Sigmoid colon (tissue), 7 donors: ENCODE results near the gene USP13. TPM values are rescaled to one million over a fixed set of nuclear protein-coding genes. Genes with fewer than 3 reads are reported as not detected.

Experiments
- DNase-seq: peaks from one replicate; pipeline ENCODE4 v3.0.0-alpha.2; 2019
- H3K27ac ChIP-seq, 4 donors: fragments of 200-600 bp; sonication (generic); one replicate each; pipeline ENCODE4 v1.5.1; 2016 to 2019; ENCODE audit warnings: mild to moderate bottlenecking in 1 of 4
- H3K27me3 ChIP-seq, 3 donors: fragments of 200-600 bp; sonication (generic); one replicate each; pipeline ENCODE4 v1.5.1; 2019; ENCODE audit warnings: mild to moderate bottlenecking in 1 of 3
- H3K36me3 ChIP-seq, 4 donors: fragments of 200-600 bp; sonication (generic); one replicate each; pipeline ENCODE4 v1.5.1; 2016 to 2019
- H3K4me1 ChIP-seq, 4 donors: fragments of 200-600 bp; sonication (generic); one replicate each; pipeline ENCODE4 v1.5.1; 2017 to 2019
- H3K4me3 ChIP-seq, 4 donors: fragments of 200-600 bp; sonication (generic); one replicate each; pipeline ENCODE4 v1.5.1; 2017 to 2019; ENCODE audit warnings: mild to moderate bottlenecking in 2 of 4, moderate library complexity in 1 of 4
- H3K9me3 ChIP-seq, 4 donors: fragments of 200-600 bp in 3 of 4; sonication (generic) in 3 of 4; one replicate each; pipeline versions ENCODE4 v1.5.1 to v1.6.1; 2013 to 2019
- EP300 ChIP-seq, 4 donors: sonication (generic); formaldehyde crosslinking; IDR thresholded peaks; one replicate each; pipeline ENCODE4 v1.6.1; 2017; ENCODE audit warnings: antibody characterized with exemption in 4 of 4
- POLR2A ChIP-seq, 2 donors: fragments of 450-650 bp; IDR thresholded peaks; one replicate each; pipeline ENCODE4 v1.6.1; 2016; ENCODE audit warnings: antibody characterized with exemption in 2 of 2, mild to moderate bottlenecking in 2 of 2, moderate library complexity in 2 of 2
- POLR2AphosphoS5 ChIP-seq, 4 donors: sonication (generic); formaldehyde crosslinking; IDR thresholded peaks; one replicate each; pipeline ENCODE4 v1.6.1; 2017; ENCODE audit warnings: antibody characterized with exemption in 4 of 4
- WGBS, 2 donors: extraction: QIAGEN DNeasy Blood & Tissue Kit; methylation state at CpG; one replicate each; pipeline ENCODE4 v1.1.7; 2013; 5-methylcytosine and 5-hydroxymethylcytosine counted together
- intact Hi-C: fragments of 100-400 bp; cut with DNase I; formaldehyde crosslinking; loops from one replicate; pipeline ENCODE4 v1.15.1; 2023
- polyA plus RNA-seq, 3 donors: library from polyadenylated mRNA; stranded (reverse); fragments of 200-250 nt; gene quantifications; one replicate each; pipeline ENCODE4 v1.2.3, GENCODE V29; 2013
- total RNA-seq, 4 donors: library from RNA; depleted of rRNA; stranded (reverse); fragments of >200 nt; gene quantifications; one replicate each; pipeline ENCODE4 v1.1.0, GENCODE V29; 2016
- TF ChIP-seq, protein P1 (sequence below), 4 experiments: fragments of 450-650 bp in 3 of 4; fragments of 200-600 bp in 1 of 4; IDR thresholded peaks; one replicate each; pipeline ENCODE4 v1.5.1; 2016 to 2019; ENCODE audit warnings: antibody characterized with exemption in 4 of 4, mild to moderate bottlenecking in 3 of 4, moderate library complexity in 2 of 4
- donor health status: healthy with polysubstance abuse.
- donor health status: Bipolar disorder and iron deficiency.
- donor health status: healthy.

Gene USP13
- total and polyA plus RNA-seq, 7 donors = 0.69 to 11.1 (median 7.2) TPM

DNA sequence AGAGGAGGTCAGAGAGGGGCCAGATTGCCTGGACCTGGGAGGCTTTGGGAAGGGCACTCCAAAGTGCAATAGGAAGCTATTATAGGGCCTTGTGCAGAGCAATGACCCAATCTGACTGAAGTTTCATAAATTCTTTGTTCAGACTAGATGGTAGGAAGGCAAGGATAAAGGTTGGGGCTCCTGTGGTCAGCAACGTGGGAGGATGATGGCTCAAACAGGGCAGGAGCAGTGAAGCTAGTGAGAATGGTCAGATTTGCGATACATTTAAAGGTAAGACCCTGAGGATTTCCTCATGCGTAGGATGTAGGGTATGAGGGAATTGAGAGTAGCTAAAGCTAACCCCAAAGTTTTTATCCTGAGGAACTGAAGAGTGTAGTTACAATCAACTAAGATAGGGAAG lies 139.0 kb downstream of the USP13 start:
- DNase-seq = no peak
- Histone ChIP-seq H3K9me3 (no peaks in the 10 kb centered on the region), H3K4me3 (no peak overlapping the region), H3K27me3 (no peaks in the 10 kb centered on the region), H3K4me1 (no peaks in the 10 kb centered on the region), H3K36me3 (peaks cover 0 to 8% (median 0%) of the 10 kb centered on the region in 4 donors), H3K27ac (no peak overlapping the region)
- intact Hi-C loops = no loop called here
- no peak for TF ChIP-seq POLR2AphosphoS5 (IDR thresholded peaks at IDR 0.05)
- TF ChIP-seq EP300 (IDR thresholded peaks at IDR 0.05) = no peak
- TF ChIP-seq, protein P1, sequence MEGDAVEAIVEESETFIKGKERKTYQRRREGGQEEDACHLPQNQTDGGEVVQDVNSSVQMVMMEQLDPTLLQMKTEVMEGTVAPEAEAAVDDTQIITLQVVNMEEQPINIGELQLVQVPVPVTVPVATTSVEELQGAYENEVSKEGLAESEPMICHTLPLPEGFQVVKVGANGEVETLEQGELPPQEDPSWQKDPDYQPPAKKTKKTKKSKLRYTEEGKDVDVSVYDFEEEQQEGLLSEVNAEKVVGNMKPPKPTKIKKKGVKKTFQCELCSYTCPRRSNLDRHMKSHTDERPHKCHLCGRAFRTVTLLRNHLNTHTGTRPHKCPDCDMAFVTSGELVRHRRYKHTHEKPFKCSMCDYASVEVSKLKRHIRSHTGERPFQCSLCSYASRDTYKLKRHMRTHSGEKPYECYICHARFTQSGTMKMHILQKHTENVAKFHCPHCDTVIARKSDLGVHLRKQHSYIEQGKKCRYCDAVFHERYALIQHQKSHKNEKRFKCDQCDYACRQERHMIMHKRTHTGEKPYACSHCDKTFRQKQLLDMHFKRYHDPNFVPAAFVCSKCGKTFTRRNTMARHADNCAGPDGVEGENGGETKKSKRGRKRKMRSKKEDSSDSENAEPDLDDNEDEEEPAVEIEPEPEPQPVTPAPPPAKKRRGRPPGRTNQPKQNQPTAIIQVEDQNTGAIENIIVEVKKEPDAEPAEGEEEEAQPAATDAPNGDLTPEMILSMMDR (IDR thresholded peaks at IDR 0.05) = no peak
- TF ChIP-seq POLR2A (IDR thresholded peaks at IDR 0.05) = no peak
- WGBS, 2 donors = 93 to 94% methylated on average over 3 of the region's 3 CpGs

DNA sequence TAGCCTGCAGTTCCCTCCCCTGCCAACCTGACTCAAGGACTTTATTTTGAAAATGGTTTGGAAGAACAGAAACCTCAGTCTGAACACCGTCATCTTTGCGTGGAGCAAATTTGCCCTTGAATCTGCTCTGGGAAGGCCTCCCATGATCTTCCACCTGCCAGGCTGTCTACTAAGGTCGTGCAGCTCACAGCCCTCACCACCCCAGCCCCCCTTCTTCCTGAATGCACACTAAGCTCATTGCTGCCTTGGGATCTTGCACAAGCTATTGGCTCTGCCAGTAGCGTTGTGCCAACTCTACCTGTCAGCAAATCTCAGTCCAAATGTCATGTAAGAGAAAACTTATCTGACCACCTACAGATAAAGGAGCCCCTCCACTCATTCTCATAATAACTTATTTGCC lies 141.5 kb downstream of the USP13 start:
- WGBS, 2 donors = 71 to 78% methylated on average over 4 of the region's 4 CpGs
- H3K36me3 ChIP-seq = peaks cover 0 to 5% (median 0%) of the 10 kb centered on the region in 4 donors
- intact Hi-C loops = no loop called here
- no peak for DNase-seq
- no peaks in the 10 kb centered on the region for H3K4me1 ChIP-seq
- H3K9me3 ChIP-seq = no peaks in the 10 kb centered on the region
- no peak overlapping the region for H3K4me3 ChIP-seq
- H3K27me3 ChIP-seq = no peaks in the 10 kb centered on the region
- TF ChIP-seq EP300 (IDR thresholded peaks at IDR 0.05) = no peak
- TF ChIP-seq, protein P1 (IDR thresholded peaks at IDR 0.05) = no peak
- TF ChIP-seq POLR2A (IDR thresholded peaks at IDR 0.05) = no peak
- TF ChIP-seq POLR2AphosphoS5 (IDR thresholded peaks at IDR 0.05) = no peak
- H3K27ac ChIP-seq = no peak overlapping the region

DNA sequence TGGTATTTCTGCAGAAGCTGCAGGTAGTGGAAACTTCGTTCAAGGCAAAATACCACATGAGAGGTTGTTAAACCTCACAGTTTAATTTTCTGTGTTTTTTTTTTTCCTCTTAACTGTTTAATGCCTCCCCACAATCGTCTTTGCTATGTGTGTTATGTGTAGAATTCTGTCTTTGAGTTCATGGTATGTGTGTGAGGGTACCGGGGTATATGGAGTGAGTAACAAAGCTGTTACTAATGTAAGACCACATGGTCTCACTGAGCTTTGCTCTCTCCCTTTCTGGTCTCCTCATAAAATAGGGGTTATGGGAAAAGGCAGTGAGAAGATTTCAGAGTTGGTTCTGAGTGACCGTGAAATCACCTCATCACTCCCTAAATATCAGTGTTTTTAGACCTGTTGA lies 143.6 kb downstream of the USP13 start:
- Histone ChIP-seq H3K27ac (no peak overlapping the region), H3K36me3 (no peaks in the 10 kb centered on the region), H3K4me3 (no peak overlapping the region), H3K27me3 (no peaks in the 10 kb centered on the region), H3K9me3 (no peaks in the 10 kb centered on the region), H3K4me1 (no peaks in the 10 kb centered on the region)
- intact Hi-C loops = no loop called here
- TF ChIP-seq EP300 (IDR thresholded peaks at IDR 0.05) (no peak), POLR2AphosphoS5 (IDR thresholded peaks at IDR 0.05) (no peak), POLR2A (IDR thresholded peaks at IDR 0.05) (no peak)
- TF ChIP-seq, protein P1 (IDR thresholded peaks at IDR 0.05) = no peak
- 62% methylated on average over 4 of the region's 4 CpGs for WGBS, 2 donors
- DNase-seq = no peak

DNA sequence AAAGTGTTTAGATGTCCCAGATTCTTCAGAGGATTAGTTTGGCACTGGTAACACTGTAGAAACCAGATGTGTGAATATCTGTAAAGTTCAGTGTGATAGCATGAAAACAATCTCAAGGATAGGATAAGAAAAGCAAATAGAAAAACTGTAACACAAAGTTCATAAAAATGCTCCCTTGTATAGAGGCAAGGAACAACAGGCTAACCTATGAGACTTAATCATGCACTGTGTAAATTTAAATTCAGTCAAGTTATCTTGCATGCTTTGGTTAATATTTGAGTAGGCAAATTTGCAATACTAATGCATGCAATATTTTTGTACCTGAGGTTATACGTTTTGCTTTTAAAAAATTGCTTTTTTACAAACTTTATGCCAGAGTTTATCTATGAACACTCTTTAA lies 144.4 kb downstream of the USP13 start:
- no peak overlapping the region for H3K27ac ChIP-seq
- no peak overlapping the region for H3K4me3 ChIP-seq
- TF ChIP-seq EP300 (IDR thresholded peaks at IDR 0.05) (no peak), POLR2AphosphoS5 (IDR thresholded peaks at IDR 0.05) (no peak), POLR2A (IDR thresholded peaks at IDR 0.05) (no peak)
- TF ChIP-seq, protein P1 (IDR thresholded peaks at IDR 0.05) = no peak
- no peaks in the 10 kb centered on the region for H3K27me3 ChIP-seq
- no peaks in the 10 kb centered on the region for H3K36me3 ChIP-seq
- 5 to 59% methylated on average over 1 of the region's 1 CpG for WGBS, 2 donors
- no peaks in the 10 kb centered on the region for H3K4me1 ChIP-seq
- intact Hi-C loops = no loop called here
- DNase-seq = no peak
- H3K9me3 ChIP-seq = no peaks in the 10 kb centered on the region

DNA sequence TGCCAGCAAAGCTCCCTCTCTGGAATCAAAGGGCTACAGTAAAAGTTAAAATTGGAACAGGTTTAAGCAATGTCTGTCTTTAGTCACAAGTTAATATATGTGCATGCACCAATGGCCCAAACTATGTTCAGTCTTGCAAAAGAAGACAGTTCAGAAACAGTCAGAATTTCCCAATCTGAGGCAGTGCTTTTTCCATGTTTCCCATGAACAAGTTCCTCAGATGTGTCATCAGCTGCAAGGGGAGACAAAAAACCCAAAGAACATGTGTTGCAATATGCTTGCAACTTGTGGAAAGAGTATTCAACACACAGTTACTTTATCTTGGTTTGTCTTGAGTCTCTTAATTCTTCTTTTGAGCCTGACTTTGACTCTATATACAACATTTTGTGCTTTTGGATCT lies 148.4 kb downstream of the USP13 start:
- TF ChIP-seq EP300 (IDR thresholded peaks at IDR 0.05) (no peak), POLR2A (IDR thresholded peaks at IDR 0.05) (no peak)
- TF ChIP-seq, protein P1 (IDR thresholded peaks at IDR 0.05) = no peak
- no peaks in the 10 kb centered on the region for H3K36me3 ChIP-seq
- H3K4me3 ChIP-seq = no peak overlapping the region
- H3K27me3 ChIP-seq = no peaks in the 10 kb centered on the region
- no peaks in the 10 kb centered on the region for H3K9me3 ChIP-seq
- no peak overlapping the region for H3K27ac ChIP-seq
- intact Hi-C loops = no loop called here
- no peaks in the 10 kb centered on the region for H3K4me1 ChIP-seq
- DNase-seq = no peak
